HG02973 (cell line): ENCODE results near the gene RAB22A.
"Not testable (repeated sequence)": the region's sequence is repeated elsewhere in the genome, so short reads cannot be mapped to it uniquely, and the experiment has no call there.

Experiments
- ATAC-seq: cut with Tn5 transposase; IDR thresholded peaks from one replicate; pipeline ENCODE4 v1.9.1; 2021; ENCODE audit warnings: moderate library complexity; ENCODE audit not compliant: unreplicated experiment

The RAB22A gene

DNA sequence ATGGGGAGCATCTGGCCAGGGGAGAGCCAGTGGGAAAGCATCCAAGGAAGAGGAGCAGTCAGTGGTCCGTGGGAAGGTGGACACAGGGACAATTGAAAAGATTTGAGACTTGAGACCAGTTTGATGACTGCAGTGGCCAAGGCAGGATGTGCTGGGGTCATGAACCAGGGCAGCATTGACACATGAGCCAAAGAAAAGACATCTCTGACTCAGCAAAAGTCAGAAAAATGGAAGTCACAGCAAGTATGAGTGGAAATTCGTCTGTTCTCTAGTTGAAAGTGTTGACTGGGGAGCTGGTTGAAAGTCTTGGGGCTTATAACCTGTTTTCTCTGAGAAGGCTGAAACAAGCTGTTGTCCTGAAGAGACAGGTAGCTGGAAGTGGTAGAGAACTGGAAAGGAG, 31.3 kb downstream of the RAB22A start:
- ATAC-seq = no peak

DNA sequence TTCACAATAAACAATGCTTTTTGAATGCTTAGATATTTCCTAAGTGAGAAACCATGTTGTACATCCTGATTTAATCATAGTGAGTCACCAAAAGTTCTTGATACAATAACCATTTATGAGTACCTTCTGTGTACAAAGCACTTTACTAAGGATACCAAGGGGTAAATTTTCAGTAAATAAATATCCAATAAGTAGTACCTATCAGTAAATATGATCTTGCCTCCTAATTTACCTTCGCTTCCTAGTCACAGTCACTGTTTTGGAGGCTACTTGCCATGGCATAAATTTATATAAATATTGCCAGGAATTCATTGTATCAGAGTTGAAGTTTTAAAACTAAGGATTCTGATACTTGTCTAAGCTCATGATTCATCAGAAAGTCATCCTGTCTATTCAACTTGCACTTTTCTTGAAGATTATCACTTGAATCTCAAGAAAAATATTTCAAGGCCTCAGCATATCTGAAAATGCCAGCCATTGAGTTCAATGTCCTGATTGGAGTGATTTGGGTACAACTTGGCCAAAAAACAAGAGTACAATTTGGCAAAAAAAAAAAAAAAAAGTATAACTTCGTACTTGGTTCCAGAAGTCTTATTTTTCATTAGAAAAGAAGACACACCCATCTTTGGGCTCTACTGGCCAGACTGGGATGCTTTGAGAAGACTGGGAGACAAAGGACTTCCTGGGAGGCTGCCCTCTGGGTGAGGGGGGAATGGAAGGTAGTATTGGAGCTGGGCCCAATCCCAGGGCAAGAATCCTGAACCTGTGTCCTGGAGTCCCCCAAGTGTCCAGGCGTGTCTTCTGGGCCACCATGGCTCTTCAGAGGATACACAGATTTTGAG, 32.8 kb downstream of the RAB22A start:
- ATAC-seq = no peak

DNA sequence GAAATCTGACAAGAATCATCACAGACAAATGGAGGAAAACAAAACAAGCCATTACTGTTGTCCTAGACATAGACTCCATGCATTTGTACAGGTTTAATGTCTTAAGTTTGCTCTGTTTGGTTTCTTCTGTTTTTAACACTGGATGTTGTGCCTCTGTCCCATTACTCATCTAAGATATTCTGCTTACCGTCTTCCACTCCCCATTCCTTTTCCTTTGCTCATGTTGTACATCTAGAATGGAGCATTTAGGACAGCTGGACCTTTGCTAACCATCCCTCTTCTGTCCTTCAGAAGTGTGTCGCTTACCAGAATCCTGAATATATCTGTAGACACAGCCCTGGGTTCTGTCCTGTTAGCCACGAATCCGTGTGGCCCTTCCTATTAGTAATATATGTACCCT, 35.2 kb downstream of the RAB22A start:
- ATAC-seq = no peak

DNA sequence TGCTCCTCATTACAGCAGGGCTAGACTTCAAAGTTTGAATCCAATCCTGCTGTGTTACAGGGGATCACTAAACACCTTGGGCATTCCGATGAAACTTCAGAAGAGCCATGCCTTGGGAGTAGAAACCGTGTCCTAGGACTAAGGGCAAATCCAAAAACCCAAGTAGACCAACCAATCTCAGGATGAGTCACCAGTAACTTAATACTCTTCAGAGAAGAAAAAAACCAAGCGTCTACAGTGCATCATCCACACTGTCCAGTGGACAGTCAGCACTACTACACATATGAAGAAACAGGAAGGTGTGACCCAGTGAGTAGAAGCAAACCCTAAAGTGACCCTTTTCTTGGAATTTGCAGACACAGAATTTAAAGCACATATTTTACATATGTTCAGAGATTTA, 40.1 kb downstream of the RAB22A start:
- no peak for ATAC-seq

DNA sequence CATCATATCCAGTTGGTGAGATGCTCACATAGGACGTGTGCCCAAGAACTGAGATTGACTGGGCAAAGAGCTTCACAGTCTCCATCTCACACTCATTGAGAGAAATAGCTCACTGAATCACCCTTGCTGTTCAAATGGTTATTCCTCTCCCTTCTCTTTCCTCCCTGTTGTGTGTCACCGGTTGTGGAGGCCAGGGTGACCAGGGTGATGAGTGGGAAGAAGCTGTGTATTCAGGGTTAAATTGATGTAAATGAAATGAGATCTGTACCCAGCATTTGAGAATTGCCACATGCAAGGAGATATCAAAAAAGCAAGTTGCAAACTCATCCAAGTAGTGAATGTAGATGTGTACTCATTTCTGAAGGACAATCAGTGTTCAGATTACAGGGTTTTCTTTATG, 43.0 kb downstream of the RAB22A start:
- no peak for ATAC-seq

DNA sequence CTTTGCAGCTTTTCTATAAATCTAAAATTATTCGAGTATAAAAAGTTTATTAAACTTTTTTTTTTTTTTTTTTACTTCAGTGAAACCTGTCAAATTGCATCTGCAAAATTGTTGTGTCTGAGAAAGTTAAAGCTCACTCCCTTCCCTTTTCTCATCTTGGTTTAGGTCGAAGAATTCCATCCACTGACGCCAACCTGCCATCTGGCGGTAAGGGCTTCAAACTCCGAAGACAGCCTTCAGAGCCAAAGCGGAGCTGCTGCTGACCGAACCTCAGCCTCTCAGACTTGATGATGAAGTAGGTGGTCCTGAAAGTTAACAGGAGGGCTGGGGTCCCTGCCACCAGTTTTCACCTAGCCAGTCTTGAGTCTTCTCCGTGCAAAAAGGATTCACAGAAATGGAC, 49.9 kb downstream of the RAB22A start:
- no peak for ATAC-seq

DNA sequence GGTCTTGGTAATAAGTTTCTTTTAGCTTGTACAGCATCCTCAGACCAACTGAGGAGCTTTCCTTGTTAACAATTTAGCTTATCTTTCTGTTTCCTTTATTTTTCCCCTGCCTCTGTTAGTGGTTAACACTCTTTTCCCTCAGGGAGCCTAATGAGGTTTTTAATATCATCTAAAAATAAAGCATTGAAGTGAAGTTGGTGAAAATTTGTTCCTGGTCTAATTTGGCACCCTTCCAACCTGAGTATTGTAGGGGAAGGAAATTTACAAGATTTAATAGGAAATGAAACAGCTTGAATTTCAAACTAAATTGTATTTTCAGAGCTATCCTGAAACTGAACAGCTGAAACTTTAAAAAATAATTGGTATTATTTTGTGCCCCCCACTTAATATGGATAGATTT, 51.4 kb downstream of the RAB22A start:
- ATAC-seq = no peak

DNA sequence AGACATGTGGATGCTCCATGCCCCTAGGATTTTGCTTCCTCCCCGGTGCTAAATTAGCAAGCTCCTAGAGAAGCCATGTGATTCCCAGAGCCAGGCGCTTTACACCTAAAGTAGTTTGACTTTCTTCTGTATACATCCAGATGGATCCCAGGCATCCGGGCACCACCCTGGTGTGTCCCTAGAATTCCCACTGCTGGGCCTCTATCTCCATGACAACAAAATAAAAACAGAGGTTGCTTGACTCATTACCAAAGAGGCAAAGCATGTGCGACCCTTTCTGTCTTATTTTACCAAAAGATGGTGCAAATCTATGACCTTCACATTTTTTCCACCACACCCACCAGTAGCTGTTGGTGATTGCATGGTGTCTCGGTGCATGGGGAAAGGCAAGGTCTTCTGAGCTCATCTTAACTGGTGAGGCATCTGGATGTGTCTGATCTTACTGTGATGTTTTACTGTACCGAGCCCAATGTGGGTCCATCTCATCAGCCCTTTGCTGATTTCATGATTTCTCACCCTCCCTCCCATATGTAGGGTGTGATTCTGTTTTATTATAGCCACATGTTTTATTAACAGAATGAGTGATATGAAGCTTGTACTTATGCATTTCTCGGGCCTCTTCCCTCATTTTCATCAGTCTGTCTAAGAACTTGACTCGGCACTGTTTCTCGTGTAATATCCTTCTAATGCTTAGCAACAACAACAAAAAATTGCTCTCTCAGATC, 52.1 kb downstream of the RAB22A start:
- ATAC-seq = no peak

DNA sequence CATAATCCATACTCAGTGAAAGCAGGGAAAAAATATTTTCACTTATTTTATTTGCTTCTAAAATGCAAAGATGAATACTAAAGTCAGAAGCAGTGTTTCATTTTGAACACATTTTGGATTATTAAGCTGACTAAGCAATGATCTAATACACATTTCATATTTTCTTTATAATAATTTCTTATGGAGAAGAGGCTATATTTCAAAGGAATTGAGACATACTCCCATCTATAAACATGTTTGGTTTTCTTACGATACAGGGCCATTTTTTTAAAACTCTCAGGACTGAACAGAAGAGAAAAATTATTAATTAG, 52.6 kb downstream of the RAB22A start:
- ATAC-seq = no peak

DNA sequence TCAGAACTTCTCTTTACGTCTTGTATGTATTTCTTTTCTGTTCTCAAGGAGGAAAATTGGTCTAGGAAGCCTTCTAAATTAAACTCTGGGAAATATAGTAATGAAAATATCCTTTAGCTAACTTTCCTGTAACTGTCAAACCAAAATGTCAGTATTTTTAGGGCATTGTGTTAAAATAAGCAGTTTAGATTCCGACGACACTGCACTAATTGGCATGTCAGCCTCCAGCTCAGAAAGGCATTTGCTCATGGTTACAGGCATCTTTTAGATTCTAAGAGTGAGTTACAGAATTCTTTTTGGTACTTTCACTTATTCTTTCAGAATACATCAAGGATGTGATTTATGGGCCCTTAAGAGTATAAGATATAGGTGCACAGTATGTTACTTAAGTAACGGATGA, 53.5 kb downstream of the RAB22A start:
- no peak for ATAC-seq

DNA sequence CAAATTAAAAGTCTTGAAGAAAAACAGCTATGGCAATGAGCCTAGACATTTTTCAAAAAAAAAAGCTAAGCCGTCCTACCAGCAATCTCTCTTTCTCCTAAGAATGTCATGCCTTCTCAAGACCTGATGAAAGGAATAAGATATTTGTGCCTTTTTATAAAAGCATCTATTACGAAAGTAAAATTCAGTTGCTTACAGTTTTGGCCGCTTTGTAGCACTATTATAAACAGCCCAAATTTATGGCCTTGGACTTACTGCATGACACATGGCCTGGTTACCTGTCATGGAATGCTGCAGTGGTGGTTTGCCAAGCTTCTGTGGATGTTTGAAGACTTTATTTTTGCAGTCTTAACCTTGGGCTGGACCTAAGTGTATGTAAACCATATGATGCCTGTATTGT, 57.4 kb downstream of the RAB22A start:
- no peak for ATAC-seq

DNA sequence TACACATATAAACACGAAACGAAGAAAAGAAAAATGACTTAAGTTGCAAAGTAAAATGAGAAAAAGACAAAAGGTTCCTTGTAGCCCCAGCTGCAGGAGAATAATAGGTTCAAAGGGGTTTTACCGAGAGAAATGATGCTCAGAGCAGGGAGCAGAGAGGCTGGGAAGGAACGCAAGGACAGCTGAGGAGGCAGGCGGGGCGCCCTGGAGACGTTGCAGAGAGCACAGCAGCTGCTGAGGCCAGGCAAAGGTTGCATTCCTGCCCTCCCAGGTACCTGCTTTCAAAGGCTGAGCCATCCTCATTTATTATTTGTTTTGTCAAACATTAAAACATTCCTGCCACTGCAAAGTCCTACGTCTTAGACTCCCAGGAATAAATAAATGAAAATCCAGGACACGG, 63.3 kb downstream of the RAB22A start:
- no peak for ATAC-seq

DNA sequence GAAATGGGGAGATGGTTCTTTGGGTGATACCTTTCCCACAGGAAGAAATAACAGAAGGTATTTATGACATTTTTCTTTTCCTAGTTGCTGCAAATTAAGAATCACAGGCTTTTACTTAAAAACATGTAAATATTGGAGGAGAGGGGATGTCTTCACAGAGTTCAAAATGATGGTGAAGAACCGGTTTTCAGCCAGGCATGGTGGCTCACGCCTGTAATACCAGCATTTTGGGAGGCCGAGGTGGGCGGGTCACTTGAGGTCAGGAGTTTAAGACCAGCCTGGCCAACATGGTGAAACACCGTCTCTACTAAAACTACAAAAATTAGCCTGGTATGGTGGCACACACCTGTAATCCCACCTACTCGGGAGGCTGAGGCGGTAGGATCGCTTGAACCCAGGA, 63.8 kb downstream of the RAB22A start:
- not testable (repeated sequence) for ATAC-seq

DNA sequence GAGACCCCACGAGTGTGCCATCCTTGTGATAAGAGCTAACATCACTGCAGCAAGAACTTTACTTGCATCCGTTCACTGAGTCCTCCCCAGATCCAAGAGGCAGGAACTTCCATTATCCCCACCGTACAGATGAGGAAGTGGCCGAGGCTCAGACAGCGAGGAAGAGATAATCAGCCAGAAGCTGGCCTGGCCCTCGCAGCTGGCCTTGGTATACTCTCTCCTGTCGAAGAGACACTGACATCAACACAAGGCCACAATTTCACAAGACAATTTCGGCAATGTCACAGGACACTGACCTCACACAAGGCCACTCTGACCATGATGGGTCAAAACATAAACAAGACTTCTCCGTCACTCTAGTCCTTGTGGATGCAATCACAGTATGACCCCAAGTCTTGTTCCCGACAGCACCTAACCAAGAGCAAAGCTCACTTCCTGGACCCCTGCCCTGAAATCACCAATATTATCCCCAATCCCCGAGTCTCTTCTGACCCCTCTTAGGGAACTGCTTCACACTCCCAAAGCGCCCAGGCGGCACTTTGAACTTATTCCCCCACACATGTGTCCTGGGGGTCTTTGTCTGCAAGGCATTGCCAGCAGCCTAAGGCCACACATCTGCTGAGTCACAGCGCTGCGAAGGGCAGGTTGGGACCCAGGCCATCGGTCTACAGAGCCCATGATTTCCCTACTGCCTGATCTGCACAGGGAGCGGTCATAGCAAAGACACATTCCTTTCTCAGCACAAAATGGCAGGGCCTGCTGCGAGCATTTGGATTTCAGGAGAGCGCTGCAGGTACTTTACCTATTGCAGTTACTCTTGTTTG, 64.7 kb downstream of the RAB22A start:
- no peak for ATAC-seq

DNA sequence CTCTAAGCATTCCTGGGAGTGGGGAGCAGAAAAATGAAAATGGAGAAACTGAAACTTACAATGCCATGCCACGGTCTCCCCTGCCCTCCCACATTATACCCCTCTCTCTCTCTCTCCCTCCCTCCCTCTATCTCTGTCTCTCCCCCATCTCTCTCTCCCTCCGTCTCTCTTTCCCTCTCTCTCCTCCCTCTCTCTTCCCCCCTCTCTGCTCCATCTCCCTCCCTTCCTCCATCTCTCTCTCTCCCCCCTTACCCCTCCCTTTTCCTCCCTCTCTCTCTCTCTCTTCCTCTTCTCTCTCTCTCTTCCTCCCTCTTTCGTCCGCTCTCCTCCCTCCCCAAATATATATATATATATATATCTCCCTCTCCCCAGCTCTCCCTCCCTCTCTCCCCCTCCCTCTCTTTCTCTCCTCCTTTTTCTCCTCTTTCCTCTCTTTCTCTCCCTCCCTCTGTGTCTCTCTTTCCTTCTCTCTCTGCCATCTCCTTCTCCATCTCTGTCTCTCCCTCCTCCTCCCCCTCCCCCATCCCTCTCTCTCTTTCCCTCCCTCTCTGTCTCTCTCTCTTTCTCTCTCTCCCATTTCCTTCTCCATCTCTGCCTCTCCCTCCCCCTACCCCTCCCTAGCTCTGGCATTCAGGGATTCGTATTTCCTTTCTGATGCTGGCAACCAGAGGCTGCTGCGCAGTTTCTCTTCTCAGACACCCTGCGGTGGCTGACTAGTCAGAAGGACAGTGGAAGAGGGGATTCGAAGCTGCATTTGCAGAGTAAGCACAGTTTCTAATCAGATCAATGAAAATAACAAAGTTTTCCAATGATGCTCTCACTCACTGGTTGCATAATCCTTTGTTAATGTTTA, 65.6 kb downstream of the RAB22A start:
- ATAC-seq = no peak

DNA sequence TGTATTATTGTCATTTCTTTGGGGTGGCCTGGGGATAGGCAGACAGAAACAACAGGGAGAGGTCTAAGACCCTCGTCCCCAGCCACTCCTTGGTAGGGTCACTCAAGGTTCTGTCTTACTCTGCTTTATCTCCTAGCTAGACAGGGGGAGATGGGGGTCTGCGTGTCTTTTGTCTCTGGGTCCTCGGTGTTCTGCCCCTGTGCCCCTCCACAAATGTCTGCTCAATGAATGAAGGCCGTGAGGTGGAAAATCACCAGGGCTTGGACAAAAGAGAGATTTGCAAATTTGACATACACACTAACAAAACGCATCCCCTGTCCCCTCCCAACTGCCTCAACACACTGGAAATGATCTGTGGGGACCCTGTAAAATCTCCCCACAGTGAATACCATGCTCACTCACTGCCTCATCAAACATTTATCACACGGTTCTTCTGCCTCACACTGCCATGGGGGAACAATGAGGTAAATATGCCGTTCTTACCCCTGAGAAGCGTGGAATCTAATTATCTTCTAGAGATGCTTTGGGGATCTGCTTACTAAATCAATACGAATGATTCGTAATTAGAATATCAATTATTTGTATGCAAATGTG, 66.3 kb downstream of the RAB22A start:
- no peak for ATAC-seq

DNA sequence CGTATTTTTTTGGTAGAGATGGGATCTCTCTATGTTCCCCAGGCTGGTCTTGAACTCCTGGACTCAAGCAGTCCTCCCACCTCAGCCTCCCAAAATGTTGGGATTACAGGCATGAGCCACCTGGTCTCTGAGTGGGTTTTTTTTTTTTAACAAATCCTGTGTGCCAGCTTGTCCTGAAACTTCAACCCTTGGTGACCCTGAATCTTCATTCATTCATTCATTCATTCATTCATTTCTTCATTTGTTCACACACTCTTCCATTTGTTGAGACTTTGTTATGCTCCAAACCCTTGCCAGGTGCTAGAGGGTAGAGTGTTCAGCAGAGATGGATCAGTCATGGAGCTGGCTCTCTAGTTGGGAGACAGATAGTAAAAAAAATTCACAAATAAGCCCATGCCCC, 67.5 kb downstream of the RAB22A start:
- ATAC-seq = no peak

DNA sequence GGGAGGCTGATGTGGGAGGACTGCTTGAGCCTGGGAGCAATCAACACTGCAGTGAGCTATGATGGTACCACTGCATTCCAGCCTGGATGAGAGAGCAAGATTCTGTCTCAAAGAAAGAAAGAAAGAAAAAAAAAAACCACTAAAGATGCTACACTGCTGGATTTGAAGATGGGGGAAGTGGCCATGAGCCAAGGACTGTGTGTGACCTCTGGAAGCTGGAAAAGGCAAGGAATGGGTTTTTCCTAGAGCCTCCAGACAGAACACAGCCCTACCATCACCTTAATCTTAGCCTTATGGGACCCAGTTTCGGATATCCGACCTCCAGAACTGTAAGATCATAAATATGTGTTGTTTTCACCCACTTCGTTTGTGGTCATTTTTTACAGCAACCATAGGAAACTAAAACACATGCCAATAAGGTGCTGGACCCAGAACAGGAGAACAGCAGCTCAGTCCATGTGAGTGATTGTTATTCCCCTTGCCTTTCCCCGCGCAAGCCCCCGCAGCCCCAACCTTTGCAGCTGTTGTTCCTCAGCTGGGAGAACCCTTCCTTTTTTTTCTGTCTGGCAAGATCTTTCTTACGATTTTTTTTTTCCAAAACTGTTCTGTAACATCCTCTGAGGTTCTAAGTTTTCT, 68.4 kb downstream of the RAB22A start:
- ATAC-seq = no peak

DNA sequence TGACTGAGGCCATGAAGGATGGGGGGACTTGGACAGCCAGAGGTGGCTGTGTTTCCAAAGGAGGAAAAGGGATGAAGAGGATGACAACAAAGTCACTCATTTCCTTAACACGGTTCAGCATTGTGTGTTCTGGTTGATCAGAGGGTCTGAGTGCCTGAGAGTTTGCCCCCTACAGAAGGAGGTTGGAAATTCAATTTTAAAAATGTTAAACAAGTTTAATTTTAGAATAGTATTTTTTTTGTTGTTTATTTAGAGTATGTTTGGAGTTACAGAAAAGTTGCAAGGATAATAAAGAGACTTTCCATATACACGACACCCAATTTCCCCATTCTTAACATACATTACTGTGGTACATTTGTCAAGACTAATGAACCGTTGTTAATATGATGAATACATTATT, 69.2 kb downstream of the RAB22A start:
- ATAC-seq = no peak

DNA sequence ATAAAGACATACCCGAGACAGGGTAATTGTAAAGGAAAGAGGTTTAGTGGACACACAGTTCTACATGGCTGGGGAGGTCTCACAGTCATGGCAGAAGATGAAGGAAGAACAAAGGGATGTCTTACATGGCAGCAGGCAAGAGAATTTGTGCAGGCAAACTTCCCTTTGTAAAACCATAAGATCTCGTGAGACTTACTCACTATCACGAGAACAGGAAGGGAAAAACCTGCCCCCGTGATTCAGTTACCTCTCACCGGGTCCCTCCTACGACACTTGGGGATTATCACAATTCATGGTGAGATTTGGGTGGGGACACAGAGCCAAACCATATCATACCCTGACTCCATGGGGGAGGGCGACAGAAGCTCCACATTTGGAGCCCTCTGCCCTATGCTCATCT, 72.1 kb downstream of the RAB22A start:
- no peak for ATAC-seq
